CD14-positive monocyte (primary cell): Measurements from ENCODE around the gene RGS7. TPM values are rescaled to one million over a fixed set of nuclear protein-coding genes. Genes with fewer than 3 reads are reported as not detected.

Source experiments
- DNase-seq, 3 donors: peaks; one replicate each; pipeline ENCODE4 v3.0.0-alpha.2; 2011 to 2022
- H2AFZ ChIP-seq: 2 replicates; pipeline ENCODE4 v1.6.0; 2012; ENCODE audit warnings: mild to moderate bottlenecking, low read depth, low read length, inconsistent platforms; ENCODE audit not compliant: insufficient read depth, poor library complexity, severe bottlenecking
- H3K27ac ChIP-seq, 2 donors: 1 replicate in 1 of 2; 2 replicates in 1 of 2; pipeline ENCODE4 v1.5.1; 2012 to 2013; ENCODE audit warnings: low read length in 2 of 2, control low read depth in 1 of 2, inconsistent platforms in 1 of 2, low read depth in 1 of 2, mild to moderate bottlenecking in 1 of 2
- H3K27me3 ChIP-seq, 2 donors: one replicate each; pipeline versions ENCODE4 v1.6.0 to v1.6.1; 2011 to 2013; ENCODE audit warnings: low read length in 2 of 2; ENCODE audit not compliant: control insufficient read depth in 2 of 2, insufficient read depth in 2 of 2
- H3K36me3 ChIP-seq, 2 donors: replicated peaks in 1 of 2; 1 replicate in 1 of 2; 2 replicates in 1 of 2; pipeline versions ENCODE4 v1.5.1 to v1.6.1; 2012 to 2013; ENCODE audit warnings: low read length in 2 of 2, control low read depth in 1 of 2, inconsistent platforms in 1 of 2, mild to moderate bottlenecking in 1 of 2; ENCODE audit not compliant: insufficient read depth in 2 of 2, control insufficient read depth in 1 of 2
- H3K4me1 ChIP-seq, 2 donors: 1 replicate in 1 of 2; 2 replicates in 1 of 2; pipeline versions ENCODE4 v1.5.1 to v1.6.1; 2012 to 2013; ENCODE audit warnings: low read length in 2 of 2, control low read depth in 1 of 2, inconsistent platforms in 1 of 2, mild to moderate bottlenecking in 1 of 2, moderate library complexity in 1 of 2; ENCODE audit not compliant: insufficient read depth in 2 of 2, control insufficient read depth in 1 of 2
- H3K4me2 ChIP-seq: replicated peaks from 2 replicates; pipeline ENCODE3; 2012; ENCODE audit warnings: low read length, moderate library complexity, mild to moderate bottlenecking; ENCODE audit not compliant: poor library complexity, severe bottlenecking; ENCODE audit errors: extremely low read depth
- H3K4me3 ChIP-seq, 3 experiments: fragments of 200-600 bp in 1 of 3; sonication (generic) in 1 of 3; replicated peaks in 1 of 3; 1 replicate in 2 of 3; 2 replicates in 1 of 3; pipeline ENCODE4 v1.5.1; 2011 to 2013; ENCODE audit warnings: low read length in 3 of 3, mild to moderate bottlenecking in 3 of 3, control low read depth in 2 of 3, low read depth in 2 of 3, inconsistent platforms in 1 of 3, moderate library complexity in 1 of 3
- H3K79me2 ChIP-seq: 2 replicates; pipeline ENCODE4 v1.6.0; 2012; ENCODE audit warnings: mild to moderate bottlenecking, control low read depth, inconsistent platforms, low read length, moderate library complexity; ENCODE audit not compliant: insufficient read depth
- H3K9ac ChIP-seq: 2 replicates; pipeline ENCODE4 v1.6.0; 2017; ENCODE audit warnings: low read length, mild to moderate bottlenecking; ENCODE audit not compliant: insufficient read depth, poor library complexity, severe bottlenecking
- H3K9me3 ChIP-seq, 2 donors: replicated peaks in 1 of 2; 1 replicate in 1 of 2; 2 replicates in 1 of 2; pipeline versions ENCODE4 v1.5.1 to v1.6.1; 2012 to 2013; ENCODE audit warnings: low read length in 2 of 2, control low read depth in 1 of 2; ENCODE audit not compliant: control insufficient read depth in 1 of 2, insufficient read depth in 1 of 2
- H4K20me1 ChIP-seq: 2 replicates; pipeline ENCODE4 v1.6.0; 2012; ENCODE audit warnings: mild to moderate bottlenecking, low read length, control low read depth, moderate library complexity; ENCODE audit not compliant: insufficient read depth
- H3K27ac Mint-ChIP-seq, 7 donors: one replicate each; pipeline ENCODE4 v1.8.0; 2020; ENCODE audit warnings: mild to moderate bottlenecking in 7 of 7, mixed read lengths in 7 of 7, moderate library complexity in 6 of 7, inconsistent platforms in 2 of 7
- H3K27me3 Mint-ChIP-seq, 3 donors: one replicate each; pipeline ENCODE4 v1.8.0; 2021 to 2022; ENCODE audit warnings: low read depth in 3 of 3, mild to moderate bottlenecking in 3 of 3, mixed read lengths in 3 of 3, moderate library complexity in 3 of 3, inconsistent platforms in 1 of 3
- H3K36me3 Mint-ChIP-seq, 2 donors: one replicate each; pipeline ENCODE4 v1.8.0; 2020; ENCODE audit warnings: mixed read lengths in 2 of 2, inconsistent platforms in 1 of 2, mild to moderate bottlenecking in 1 of 2
- H3K4me1 Mint-ChIP-seq: one replicate; pipeline ENCODE4 v1.8.0; 2020; ENCODE audit warnings: mild to moderate bottlenecking, mixed read lengths
- H3K4me3 Mint-ChIP-seq, 2 donors: one replicate each; pipeline ENCODE4 v1.8.0; 2020; ENCODE audit warnings: mild to moderate bottlenecking in 2 of 2, mixed read lengths in 2 of 2, moderate library complexity in 1 of 2
- H3K9me3 Mint-ChIP-seq, 7 donors: one replicate each; pipeline ENCODE4 v1.8.0; 2020 to 2022; ENCODE audit warnings: mixed read lengths in 7 of 7, mild to moderate bottlenecking in 6 of 7, moderate library complexity in 6 of 7, inconsistent platforms in 2 of 7
- CTCF ChIP-seq: fragments of 200-600 bp; IDR thresholded peaks from one replicate; pipeline ENCODE4 v1.8.0; 2022; ENCODE audit warnings: antibody characterized with exemption, mild to moderate bottlenecking
- WGBS: methylation state at CpG from one replicate; pipeline ENCODE4 v1.1.5; 2013; ENCODE audit warnings: missing lambda C conversion rate; ENCODE audit not compliant: insufficient coverage; 5-methylcytosine and 5-hydroxymethylcytosine counted together
- intact Hi-C, 2 donors: fragments of 100-400 bp; cut with micrococcal nuclease; formaldehyde crosslinking; loops; one replicate each; pipeline versions ENCODE4 v1.15.0 to v1.15.1; 2023
- polyA plus RNA-seq, 3 donors: library from polyadenylated mRNA; depleted of rRNA in 1 of 3; unstranded in 2 of 3; stranded (reverse) in 1 of 3; fragments of 300-500 nt in 2 of 3; fragments of >200 nt in 1 of 3; fragmentation: Illumina TruSeq in 2 of 3; gene quantifications; 1 replicate in 2 of 3; 2 replicates in 1 of 3; pipeline ENCODE4 v1.2.3, GENCODE V29; 2012 to 2021

The RGS7 gene
- polyA plus RNA-seq, 3 donors: not detected

GRCh38 chr1:240946926-240947325 lies 410.1 kb downstream of the RGS7 start:
- Histone ChIP-seq H2AFZ (no peak overlapping the region), H3K27me3 (no peaks in the 10 kb centered on the region), H3K4me2 (no peak overlapping the region), H3K79me2 (no peaks in the 10 kb centered on the region), H3K9me3 (no peaks in the 10 kb centered on the region), H4K20me1 (no peaks in the 10 kb centered on the region), H3K4me1 (no peaks in the 10 kb centered on the region), H3K9ac (no peak overlapping the region), H3K4me3 (no peak overlapping the region), H3K36me3 (no peaks in the 10 kb centered on the region), H3K27ac (no peak overlapping the region)
- DNase-seq: no peak
- WGBS: no CpG with 5 or more reads among the region's 2 CpGs
- H3K36me3 Mint-ChIP-seq: no peaks in the 10 kb centered on the region
- no peak overlapping the region for H3K4me3 Mint-ChIP-seq
- peaks cover 0 to 2% (median 0%) of the 10 kb centered on the region in 3 donors for H3K27me3 Mint-ChIP-seq
- intact Hi-C loops: no loop called here
- no peak for TF ChIP-seq CTCF
- no peak overlapping the region for H3K27ac Mint-ChIP-seq
- no peaks in the 10 kb centered on the region for H3K4me1 Mint-ChIP-seq
- H3K9me3 Mint-ChIP-seq: peaks cover 0 to 4% (median 0%) of the 10 kb centered on the region in 7 donors

GRCh38 chr1:240942901-240943300 lies 414.1 kb downstream of the RGS7 start:
- no peaks in the 10 kb centered on the region for H3K79me2 ChIP-seq
- H3K36me3 ChIP-seq: no peaks in the 10 kb centered on the region
- no peak overlapping the region for H3K9ac ChIP-seq
- no peaks in the 10 kb centered on the region for H3K27me3 Mint-ChIP-seq
- H3K36me3 Mint-ChIP-seq: no peaks in the 10 kb centered on the region
- no peaks in the 10 kb centered on the region for H3K4me1 Mint-ChIP-seq
- H3K27ac ChIP-seq: no peak overlapping the region
- H3K4me3 ChIP-seq: no peak overlapping the region
- peaks cover 0 to 1% of the 10 kb centered on the region in 2 donors for H3K9me3 ChIP-seq
- no peak for TF ChIP-seq CTCF
- H3K27me3 ChIP-seq: no peaks in the 10 kb centered on the region
- peaks cover 0 to 6% (median 3%) of the 10 kb centered on the region in 7 donors for H3K9me3 Mint-ChIP-seq
- no CpG with 5 or more reads among the region's 4 CpGs for WGBS
- H3K4me2 ChIP-seq: no peak overlapping the region
- no peak for DNase-seq
- H2AFZ ChIP-seq: no peak overlapping the region
- H3K4me1 ChIP-seq: no peaks in the 10 kb centered on the region
- no peaks in the 10 kb centered on the region for H4K20me1 ChIP-seq
- H3K27ac Mint-ChIP-seq: no peak overlapping the region
- intact Hi-C loops: no loop called here
- no peak overlapping the region for H3K4me3 Mint-ChIP-seq
